Muscle layer of duodenum (tissue), 2 donors: ENCODE results near the gene RIF1.

Source experiments
- H3K27ac ChIP-seq: one replicate; pipeline ENCODE4 v1.7.0; 2013; ENCODE audit warnings: mild to moderate bottlenecking, low read length
- H3K27me3 ChIP-seq: one replicate; pipeline ENCODE4 v1.7.0; 2013; ENCODE audit warnings: low read depth, mild to moderate bottlenecking, control low read depth, low read length
- H3K36me3 ChIP-seq, 2 donors: one replicate each; pipeline ENCODE4 v1.7.0; 2013; ENCODE audit warnings: low read length in 2 of 2, control low read depth in 1 of 2, mild to moderate bottlenecking in 1 of 2; ENCODE audit not compliant: insufficient read depth in 2 of 2, control insufficient read depth in 1 of 2
- H3K4me1 ChIP-seq, 2 donors: one replicate each; pipeline ENCODE4 v1.7.0; 2013; ENCODE audit warnings: low read length in 2 of 2, mild to moderate bottlenecking in 2 of 2, control low read depth in 1 of 2, moderate library complexity in 1 of 2; ENCODE audit not compliant: insufficient read depth in 2 of 2, control insufficient read depth in 1 of 2
- H3K4me3 ChIP-seq, 2 donors: one replicate each; pipeline ENCODE4 v1.7.0; 2013; ENCODE audit warnings: low read length in 2 of 2, low read depth in 1 of 2, mild to moderate bottlenecking in 1 of 2
- H3K9me3 ChIP-seq, 2 donors: one replicate each; pipeline ENCODE4 v1.7.0; 2013; ENCODE audit warnings: low read length in 2 of 2, control low read depth in 1 of 2, mild to moderate bottlenecking in 1 of 2; ENCODE audit not compliant: control insufficient read depth in 1 of 2
- donor health status: healthy.

Gene RIF1

DNA sequence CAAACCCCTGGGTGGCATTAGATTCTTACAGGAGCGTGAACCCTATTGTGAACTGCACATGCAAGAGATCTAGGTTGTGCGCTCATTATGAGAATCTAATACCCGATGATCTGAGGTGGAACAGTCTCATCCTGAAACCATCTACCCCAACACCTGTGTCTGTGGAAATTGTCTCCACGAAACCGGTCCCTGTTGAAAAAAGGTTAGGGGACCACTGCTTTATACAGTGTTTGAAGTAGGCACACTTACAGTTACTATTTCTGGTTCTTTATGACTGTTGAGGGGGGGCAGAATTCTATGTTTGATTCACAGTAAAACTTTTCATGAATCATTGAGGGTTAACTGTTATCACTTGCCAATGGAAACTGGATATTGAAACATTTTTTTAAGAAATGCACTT lies 72.0 kb downstream of the RIF1 start:
- H3K4me1 ChIP-seq = no peaks in the 10 kb centered on the region
- no peaks in the 10 kb centered on the region for H3K27me3 ChIP-seq
- H3K4me3 ChIP-seq = no peak overlapping the region
- no peaks in the 10 kb centered on the region for H3K9me3 ChIP-seq
- peaks cover 10 to 31% of the 10 kb centered on the region in 2 donors for H3K36me3 ChIP-seq
- H3K27ac ChIP-seq = no peak overlapping the region

- no peak overlapping the region for H3K4me3 ChIP-seq
- no peak overlapping the region for H3K27ac ChIP-seq
- H3K36me3 ChIP-seq = peaks cover 10 to 31% of the 10 kb centered on the region in 2 donors
Observed at GRCh38 chr2:151482171-151482725, 72.5 kb downstream of the RIF1 start.

DNA sequence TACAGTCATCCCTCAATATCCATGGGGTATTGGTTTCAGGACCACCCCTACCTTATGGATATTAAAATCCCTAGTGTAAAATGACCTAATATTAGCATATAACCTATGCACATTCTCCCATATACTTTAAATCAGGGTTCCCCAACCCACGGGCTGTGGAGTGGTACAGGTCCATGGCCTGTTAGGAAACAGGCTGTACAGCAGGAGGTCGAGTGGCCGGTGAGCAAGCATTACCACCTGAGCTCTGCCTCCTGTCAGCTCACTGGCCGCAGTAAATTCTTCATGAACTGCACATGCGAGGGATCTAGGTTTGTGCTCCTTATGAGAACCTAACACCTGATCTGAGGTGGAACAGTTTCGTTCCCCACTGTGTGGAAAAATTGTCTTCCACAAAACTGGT lies 73.8 kb downstream of the RIF1 start:
- no peaks in the 10 kb centered on the region for H3K4me1 ChIP-seq
- peaks cover 10 to 26% of the 10 kb centered on the region in 2 donors for H3K36me3 ChIP-seq
- H3K4me3 ChIP-seq = no peak overlapping the region
- H3K27ac ChIP-seq = no peak overlapping the region
- no peaks in the 10 kb centered on the region for H3K9me3 ChIP-seq
- H3K27me3 ChIP-seq = no peaks in the 10 kb centered on the region

More at GRCh38 chr2:151482171-151482725, 72.5 kb downstream of the RIF1 start:
- no peaks in the 10 kb centered on the region for H3K9me3 ChIP-seq
- no peaks in the 10 kb centered on the region for H3K27me3 ChIP-seq
- no peaks in the 10 kb centered on the region for H3K4me1 ChIP-seq

DNA sequence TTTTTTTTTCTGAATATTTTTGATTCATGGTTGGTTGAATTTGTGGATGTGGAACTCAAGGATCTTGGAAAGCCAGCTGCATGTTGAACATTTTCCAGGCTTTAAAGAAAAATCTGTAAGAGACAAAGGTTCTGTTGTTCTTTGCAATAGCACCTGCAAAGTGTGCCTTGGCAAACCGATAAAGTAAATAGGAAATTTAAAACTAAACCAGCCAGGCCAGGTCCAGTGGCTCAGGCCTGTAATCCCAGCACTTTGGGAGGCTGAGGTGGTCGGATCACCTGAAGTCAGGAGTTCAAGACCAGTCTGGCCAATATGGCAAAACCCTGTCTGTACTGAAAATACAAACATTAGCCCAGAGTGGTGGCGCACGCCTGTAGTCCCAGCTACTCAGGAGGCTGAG lies 74.4 kb downstream of the RIF1 start:
- Histone ChIP-seq H3K9me3 (no peaks in the 10 kb centered on the region), H3K36me3 (peaks cover 10 to 26% of the 10 kb centered on the region in 2 donors), H3K27me3 (no peaks in the 10 kb centered on the region), H3K4me3 (no peak overlapping the region), H3K4me1 (no peaks in the 10 kb centered on the region), H3K27ac (no peak overlapping the region)

DNA sequence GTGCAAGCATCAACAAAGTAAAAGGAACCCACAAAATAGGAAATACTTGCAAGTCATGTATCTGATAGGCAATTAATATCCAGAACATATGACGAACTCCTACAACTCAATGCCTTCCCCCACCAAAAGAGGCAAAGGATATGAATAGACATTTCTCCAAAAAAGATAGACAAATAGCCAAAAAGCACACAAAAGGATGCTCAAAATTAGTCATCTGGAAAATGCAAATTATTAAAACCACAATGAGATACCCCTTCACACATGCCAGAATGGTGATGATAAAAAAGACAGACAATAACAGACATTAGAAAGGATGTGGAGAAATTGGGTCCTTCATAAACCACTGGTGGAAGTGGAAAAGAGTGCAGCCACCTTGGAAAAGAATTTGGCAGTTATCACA lies 76.4 kb downstream of the RIF1 start:
- Histone ChIP-seq H3K4me1 (peaks cover 0 to 5% of the 10 kb centered on the region in 2 donors), H3K27me3 (no peaks in the 10 kb centered on the region), H3K9me3 (no peaks in the 10 kb centered on the region), H3K4me3 (no peak overlapping the region), H3K27ac (no peak overlapping the region), H3K36me3 (peaks cover 10 to 24% of the 10 kb centered on the region in 2 donors)

DNA sequence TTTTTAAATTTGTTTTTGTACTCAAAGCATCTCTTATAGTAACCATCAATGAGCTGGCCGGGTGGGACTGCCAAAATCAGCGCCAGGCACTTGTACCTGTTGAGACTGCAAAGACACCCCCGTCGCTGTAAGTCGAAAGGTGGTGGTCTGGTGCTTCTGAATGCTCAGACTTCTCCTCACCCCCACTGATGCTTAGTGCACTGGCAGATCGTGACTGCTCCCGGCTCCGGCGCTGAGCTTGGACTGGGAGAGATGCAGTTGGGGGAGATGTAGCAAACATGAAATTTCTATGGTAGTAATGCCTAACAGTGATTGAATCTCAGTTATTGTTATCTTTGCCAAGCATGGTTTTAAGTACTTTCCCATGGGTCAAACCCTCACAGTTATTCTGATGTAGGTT lies 80.6 kb downstream of the RIF1 start:
- Histone ChIP-seq H3K36me3 (no peaks in the 10 kb centered on the region), H3K4me3 (no peak overlapping the region), H3K4me1 (peaks cover 0 to 9% of the 10 kb centered on the region in 2 donors), H3K27ac (no peak overlapping the region), H3K9me3 (no peaks in the 10 kb centered on the region), H3K27me3 (no peaks in the 10 kb centered on the region)

- peaks cover 0 to 9% of the 10 kb centered on the region in 2 donors for H3K4me1 ChIP-seq
- H3K9me3 ChIP-seq = no peaks in the 10 kb centered on the region
- no peaks in the 10 kb centered on the region for H3K27me3 ChIP-seq
- no peak overlapping the region for H3K4me3 ChIP-seq
- H3K27ac ChIP-seq = no peak overlapping the region
- no peaks in the 10 kb centered on the region for H3K36me3 ChIP-seq
Observed at GRCh38 chr2:151491496-151491895, 81.8 kb downstream of the RIF1 start.

DNA sequence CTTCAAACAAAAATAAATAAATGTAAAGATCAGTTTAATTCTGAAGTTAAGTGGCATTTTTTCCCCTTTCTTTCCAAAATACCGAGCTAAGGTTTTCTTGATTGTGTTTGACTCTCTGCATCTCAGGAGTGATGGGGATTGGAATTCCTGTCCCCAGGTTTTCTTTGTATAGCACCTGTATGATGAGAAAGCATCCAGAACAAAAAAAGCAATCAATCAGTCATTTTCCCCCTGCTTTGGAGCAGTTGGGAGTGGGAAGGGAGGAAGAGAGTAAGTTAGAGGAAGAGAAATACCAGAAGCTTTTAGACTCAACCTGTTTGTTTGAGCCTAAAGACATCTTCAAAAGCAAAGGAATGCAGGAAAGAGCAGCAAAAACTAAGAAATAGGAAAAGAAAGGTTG lies 88.5 kb downstream of the RIF1 start:
- Histone ChIP-seq H3K4me1 (no peaks in the 10 kb centered on the region), H3K4me3 (no peak overlapping the region), H3K27me3 (no peaks in the 10 kb centered on the region), H3K9me3 (no peaks in the 10 kb centered on the region), H3K36me3 (no peaks in the 10 kb centered on the region), H3K27ac (no peak overlapping the region)

- H3K27me3 ChIP-seq = no peaks in the 10 kb centered on the region
- no peak overlapping the region for H3K27ac ChIP-seq
- no peak overlapping the region for H3K4me3 ChIP-seq
- H3K4me1 ChIP-seq = no peaks in the 10 kb centered on the region
- no peaks in the 10 kb centered on the region for H3K9me3 ChIP-seq
- no peaks in the 10 kb centered on the region for H3K36me3 ChIP-seq
Observed at GRCh38 chr2:151506170-151506569, 96.5 kb downstream of the RIF1 start.

GRCh38 chr2:151508519-151508918 lies 98.8 kb downstream of the RIF1 start:
- no peaks in the 10 kb centered on the region for H3K4me1 ChIP-seq
- H3K36me3 ChIP-seq = no peaks in the 10 kb centered on the region
- no peaks in the 10 kb centered on the region for H3K9me3 ChIP-seq
- H3K4me3 ChIP-seq = no peak overlapping the region
- no peaks in the 10 kb centered on the region for H3K27me3 ChIP-seq
- H3K27ac ChIP-seq = no peak overlapping the region

DNA sequence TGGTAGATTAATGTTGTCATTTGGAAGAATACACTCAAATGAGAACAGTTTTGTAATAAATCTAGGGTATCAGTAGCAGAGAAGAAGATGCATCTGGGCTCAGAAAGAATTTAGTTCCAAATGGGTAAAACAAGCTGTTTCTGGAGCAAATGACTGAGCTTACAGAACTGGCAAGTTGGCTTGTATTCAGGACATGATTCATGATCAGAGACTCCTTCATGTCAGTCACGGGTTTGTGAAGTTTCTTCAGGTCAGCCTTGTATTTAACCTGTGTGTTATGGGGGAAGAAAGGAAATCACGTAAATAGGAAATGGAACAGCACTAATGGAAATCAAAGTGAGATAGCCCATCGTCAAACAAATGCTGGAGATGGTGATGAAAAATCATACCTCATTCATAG lies 109.1 kb downstream of the RIF1 start:
- no peaks in the 10 kb centered on the region for H3K4me1 ChIP-seq
- H3K36me3 ChIP-seq = no peaks in the 10 kb centered on the region
- no peak overlapping the region for H3K4me3 ChIP-seq
- H3K27me3 ChIP-seq = no peaks in the 10 kb centered on the region
- H3K27ac ChIP-seq = no peak overlapping the region
- no peaks in the 10 kb centered on the region for H3K9me3 ChIP-seq

GRCh38 chr2:151520976-151521375 lies 111.3 kb downstream of the RIF1 start:
- Histone ChIP-seq H3K4me1 (no peaks in the 10 kb centered on the region), H3K4me3 (no peak overlapping the region), H3K36me3 (no peaks in the 10 kb centered on the region), H3K27ac (no peak overlapping the region), H3K27me3 (no peaks in the 10 kb centered on the region), H3K9me3 (no peaks in the 10 kb centered on the region)
